DMS53 treated with DMSO at 0.1 percent for 48 hours (cell line): ENCODE results near the gene MYRIP.
"Not testable (repeated sequence)": the region's sequence is repeated elsewhere in the genome, so short reads cannot be mapped to it uniquely, and the experiment has no call there.

Experiments
- DNase-seq: peaks from one replicate; lab custom pipeline; 2025; ENCODE audit not compliant: unreplicated experiment; lab: John Stamatoyannopoulos, UW

MYRIP gene

GRCh38 chr3:40021338-40021737, 211.9 kb downstream of the MYRIP start:
- DNase-seq, result no peak

- DNase-seq, result no peak
These were observed 213.0 kb downstream of the MYRIP start for GRCh38 chr3:40022297-40022827.

- no peak for DNase-seq
These were observed 215.1 kb downstream of the MYRIP start for GRCh38 chr3:40024526-40024925.

- not testable (repeated sequence) for DNase-seq
These were observed 216.5 kb downstream of the MYRIP start for GRCh38 chr3:40025892-40026291.

GRCh38 chr3:40035177-40035576, 225.8 kb downstream of the MYRIP start:
- no peak for DNase-seq

GRCh38 chr3:40037582-40037981, 228.2 kb downstream of the MYRIP start:
- DNase-seq, result no peak

- no peak for DNase-seq
These were observed 233.5 kb downstream of the MYRIP start for GRCh38 chr3:40042752-40043443.

GRCh38 chr3:40043444-40043755, 234.0 kb downstream of the MYRIP start:
- no peak for DNase-seq

GRCh38 chr3:40044487-40044886, 235.1 kb downstream of the MYRIP start:
- no peak for DNase-seq

GRCh38 chr3:40045051-40045450, 235.6 kb downstream of the MYRIP start:
- no peak for DNase-seq

GRCh38 chr3:40046149-40046548, 236.7 kb downstream of the MYRIP start:
- DNase-seq, result no peak

- DNase-seq, result no peak
These were observed 238.0 kb downstream of the MYRIP start for GRCh38 chr3:40047406-40047805.

- DNase-seq, result no peak
These were observed 244.3 kb downstream of the MYRIP start for GRCh38 chr3:40053663-40054062.

GRCh38 chr3:40054568-40055222, 245.3 kb downstream of the MYRIP start:
- no peak for DNase-seq

GRCh38 chr3:40055361-40055760, 246.0 kb downstream of the MYRIP start:
- no peak for DNase-seq

- DNase-seq, result no peak
These were observed 246.5 kb downstream of the MYRIP start for GRCh38 chr3:40055956-40056355.

GRCh38 chr3:40057077-40057476, 247.7 kb downstream of the MYRIP start:
- DNase-seq, result no peak

GRCh38 chr3:40057786-40058185, 248.4 kb downstream of the MYRIP start:
- DNase-seq, result no peak

GRCh38 chr3:40068636-40069035, 259.2 kb downstream of the MYRIP start:
- DNase-seq, result no peak

- DNase-seq, result no peak
These were observed 261.4 kb downstream of the MYRIP start for GRCh38 chr3:40070816-40071215.

- DNase-seq, result no peak
These were observed 262.4 kb downstream of the MYRIP start for GRCh38 chr3:40071683-40072238.

GRCh38 chr3:40073310-40074007, 264.1 kb downstream of the MYRIP start:
- no peak for DNase-seq
